ENCODE measurements around the gene NLRP6.
"Not testable (repeated sequence)": the region's sequence is repeated elsewhere in the genome, so short reads cannot be mapped to it uniquely, and the experiment has no call there.

NLRP6 gene

DNA sequence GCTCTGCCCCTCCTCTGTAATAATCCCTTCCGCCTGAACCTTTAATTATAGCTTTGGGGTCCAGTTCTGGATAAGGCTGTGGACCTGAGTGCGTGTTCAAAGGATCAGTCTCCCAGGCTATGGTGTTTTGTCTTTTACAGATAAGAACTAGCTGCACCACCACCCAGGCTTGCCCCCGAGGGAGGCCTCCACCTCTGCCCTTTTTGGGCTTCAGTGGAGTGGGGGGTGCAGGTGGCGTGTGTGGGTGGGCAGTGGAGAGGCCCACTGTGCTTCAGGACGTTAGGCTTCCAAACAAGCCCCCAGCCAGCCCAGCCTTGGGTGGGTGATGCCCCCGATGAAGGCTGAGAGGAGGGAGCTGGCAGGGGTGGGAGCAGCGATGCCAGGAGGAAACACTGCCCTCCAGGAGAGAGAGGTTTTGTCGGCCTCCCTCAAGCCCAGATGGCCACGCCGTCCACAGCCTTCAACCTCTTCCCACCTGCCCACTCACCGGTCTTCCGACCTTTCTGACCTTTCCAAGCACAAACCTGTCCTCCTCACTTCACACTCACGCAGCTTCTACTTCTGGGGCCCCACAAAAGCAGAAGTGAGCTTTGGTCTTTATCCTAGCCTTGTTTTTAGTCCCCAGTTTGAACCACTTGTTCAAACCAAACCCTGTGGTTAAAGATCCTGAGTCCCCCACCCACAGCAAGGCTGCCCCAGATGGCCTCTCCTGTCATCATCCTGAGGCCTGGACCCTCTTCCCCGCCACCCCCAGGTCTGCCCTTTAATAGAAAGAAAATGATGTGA is 21.1 kb upstream of the NLRP6 start:
- DNase-seq: no peak

DNA sequence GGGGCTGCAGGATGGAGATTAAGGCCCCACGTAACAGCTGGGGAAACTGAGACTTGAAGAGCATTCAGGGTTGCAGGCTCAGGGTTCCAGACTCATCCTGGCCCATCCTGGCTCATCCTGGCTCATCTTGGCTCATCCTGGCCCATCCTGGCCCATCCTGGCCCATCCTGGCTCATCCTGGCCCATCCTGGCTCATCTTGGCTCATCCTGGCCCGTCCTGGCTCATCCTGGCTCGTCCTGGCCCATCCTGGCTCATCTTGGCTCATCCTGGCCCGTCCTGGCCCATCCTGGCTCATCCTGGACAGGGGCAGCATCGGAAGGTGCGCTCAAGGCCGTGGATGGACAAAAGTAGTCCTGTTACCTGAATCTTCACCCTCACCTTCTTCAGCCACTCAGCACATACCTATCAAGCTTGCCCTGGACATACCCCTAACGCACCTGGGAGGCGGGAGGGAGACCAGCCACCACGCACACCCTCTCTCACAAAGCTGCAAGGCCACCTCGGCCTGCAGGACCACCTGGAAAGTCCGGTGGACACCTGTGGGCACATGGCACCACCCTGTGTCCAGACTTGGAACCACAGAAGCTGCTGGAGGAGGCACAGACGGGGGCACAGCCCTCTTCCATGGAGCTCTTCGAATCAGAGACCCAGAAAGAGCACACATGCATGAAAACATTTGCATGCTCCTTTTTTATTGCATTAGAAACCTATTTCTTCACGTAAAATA is 20.3 kb upstream of the NLRP6 start:
- no peak for DNase-seq

DNA sequence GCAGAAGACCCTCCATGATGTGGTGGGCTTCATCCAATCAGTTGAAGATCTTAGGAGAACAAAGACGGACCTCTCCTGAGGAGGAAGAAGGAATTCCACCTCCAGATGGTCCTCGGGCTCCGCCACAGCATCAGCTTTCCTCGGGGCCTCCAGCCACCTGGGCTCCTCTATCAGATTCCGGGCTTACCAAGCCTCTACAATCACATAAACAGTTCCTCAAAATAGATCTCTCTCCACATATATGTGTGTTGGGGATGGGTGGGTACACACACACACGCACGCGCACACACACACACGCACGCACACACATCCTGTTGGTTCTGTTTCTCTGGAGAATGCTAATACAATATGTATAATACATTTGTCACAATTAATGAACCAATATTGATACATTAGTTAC is 18.8 kb upstream of the NLRP6 start:
- DNase-seq: no peak

DNA sequence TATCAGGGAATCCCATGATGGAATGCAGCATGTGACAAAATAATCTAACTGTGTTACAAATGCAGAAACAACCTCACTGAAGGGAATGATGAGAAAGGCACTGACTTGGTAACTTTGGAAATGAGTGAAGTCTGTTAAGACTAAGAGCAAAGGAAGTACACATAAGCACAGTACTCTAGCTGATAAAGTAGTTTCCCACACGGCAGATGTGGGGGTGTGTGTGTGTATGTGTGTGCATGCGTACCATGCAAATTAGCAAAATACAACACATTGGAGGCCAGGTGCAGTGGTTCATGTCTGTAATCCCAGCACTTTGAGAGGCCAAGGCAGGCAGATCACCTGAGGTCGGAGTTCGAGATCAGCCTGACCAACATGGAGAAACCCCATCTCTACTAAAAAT is 16.6 kb upstream of the NLRP6 start:
- no peak for DNase-seq

DNA sequence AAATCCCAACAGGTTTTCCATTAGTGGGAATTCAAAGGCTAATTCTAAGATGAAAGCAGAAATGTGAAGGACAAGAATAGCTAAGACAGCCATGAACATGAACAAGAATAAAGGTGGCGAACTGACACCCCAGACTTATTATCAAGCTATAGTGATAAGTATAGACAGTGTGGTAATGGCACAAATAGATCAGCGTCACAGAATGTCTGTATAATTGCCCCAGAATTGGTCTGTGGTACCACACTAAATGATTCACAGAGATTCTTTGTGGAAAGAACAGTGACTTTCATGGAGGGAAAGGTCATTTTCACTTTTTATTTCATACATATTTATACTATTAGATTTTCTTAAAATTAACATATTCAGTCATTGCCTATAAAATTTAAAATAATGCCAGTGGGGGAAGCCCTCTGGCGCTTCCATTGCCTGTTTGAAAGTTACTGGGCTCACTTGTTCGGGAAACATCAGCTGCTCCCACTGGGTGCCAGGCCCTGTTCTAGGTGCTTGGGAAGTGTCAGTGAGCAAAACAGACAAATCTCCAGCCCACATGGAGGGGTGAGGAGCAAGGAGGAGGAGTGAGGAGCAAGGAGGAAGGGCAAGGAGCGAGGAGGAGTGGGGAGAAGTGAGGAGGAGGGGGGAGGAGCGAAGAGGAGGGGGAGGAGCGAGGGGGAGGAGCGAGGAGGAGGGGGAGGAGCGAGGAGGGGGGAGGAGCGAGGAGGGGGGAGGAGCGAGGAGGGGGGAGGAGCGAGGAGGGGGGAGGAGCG is 11.3 kb upstream of the NLRP6 start:
- no peak for DNase-seq

DNA sequence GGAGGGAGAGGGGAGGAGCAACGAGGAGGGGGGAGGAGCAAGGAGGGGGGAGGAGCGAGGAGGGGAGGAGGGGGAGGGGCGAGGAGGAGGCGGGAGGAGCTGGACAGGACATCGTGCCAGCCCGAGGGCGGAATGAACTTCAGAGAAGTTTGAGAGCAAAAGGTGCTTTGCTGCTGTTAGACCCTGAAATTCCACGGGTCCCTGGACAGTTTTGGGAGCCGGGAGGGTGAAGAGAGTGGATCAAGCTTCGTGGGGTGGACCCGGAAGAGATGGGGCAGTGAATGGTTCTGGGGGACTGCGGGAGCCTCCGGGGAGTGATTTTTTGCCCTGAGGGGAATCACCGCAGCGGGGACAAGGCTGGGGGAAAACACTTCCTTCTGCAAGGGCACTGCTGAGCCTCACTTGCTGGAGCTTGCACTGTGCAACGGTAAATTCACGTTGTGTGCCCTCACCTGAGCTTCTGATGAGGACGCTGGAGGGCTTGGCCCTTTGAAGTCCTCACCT is 10.7 kb upstream of the NLRP6 start:
- DNase-seq: peak; percentile 63

DNA sequence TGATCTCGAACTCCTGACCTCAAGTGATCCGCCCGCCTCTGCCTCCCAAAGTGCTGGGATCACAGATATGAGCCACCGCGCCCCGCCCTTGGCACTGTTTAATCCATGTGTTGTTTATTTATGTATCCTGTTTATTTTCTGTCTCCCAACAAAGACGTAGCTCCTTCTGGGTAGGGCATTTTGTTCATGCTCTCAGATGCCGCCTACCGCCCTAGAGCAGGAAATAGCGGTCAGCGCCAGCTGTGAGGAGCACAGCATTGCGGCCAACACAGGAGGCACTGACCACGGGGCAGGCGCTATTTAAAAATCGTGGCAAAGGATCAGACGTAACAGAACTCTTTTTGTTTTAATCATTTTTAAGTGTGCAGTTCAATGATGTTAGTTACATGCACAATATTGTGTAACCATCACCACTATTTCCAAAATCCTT is 9.5 kb upstream of the NLRP6 start:
- DNase-seq: not testable (repeated sequence)

DNA sequence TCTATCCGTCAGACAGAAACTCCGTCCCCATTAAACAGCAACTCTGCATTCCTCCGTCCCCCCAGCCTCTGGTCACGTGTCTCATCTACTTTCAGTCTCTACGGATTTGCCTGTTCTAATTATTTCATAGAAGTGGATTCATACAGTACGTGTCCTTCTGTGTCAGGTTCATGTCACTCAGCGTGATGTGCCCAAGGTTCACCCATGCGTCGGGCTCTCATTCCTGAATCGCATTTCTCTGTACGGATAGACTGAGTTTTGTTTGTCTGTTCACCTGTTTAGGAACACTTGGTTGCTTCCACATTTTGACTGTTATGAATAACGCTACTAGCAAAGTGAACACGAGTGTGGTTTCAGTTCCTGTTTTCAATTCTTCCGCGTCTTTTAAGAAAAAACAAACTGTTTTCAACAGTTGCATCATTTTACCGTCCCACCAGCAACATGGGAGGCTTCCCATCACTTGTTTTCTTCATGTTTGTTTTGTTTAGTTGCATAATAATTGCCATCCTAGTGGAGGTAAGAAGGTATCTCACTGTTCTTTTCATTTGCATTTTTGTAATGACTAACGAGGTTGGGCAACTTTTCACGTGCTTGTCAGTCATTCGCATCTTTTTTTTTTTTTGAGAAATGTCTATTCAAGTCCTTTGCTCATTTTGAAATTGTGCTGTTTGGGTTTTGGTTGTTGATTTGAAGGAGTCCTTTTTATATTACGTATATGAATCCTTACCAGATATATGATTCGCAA is 8.9 kb upstream of the NLRP6 start:
- peak; percentile 73 for DNase-seq

DNA sequence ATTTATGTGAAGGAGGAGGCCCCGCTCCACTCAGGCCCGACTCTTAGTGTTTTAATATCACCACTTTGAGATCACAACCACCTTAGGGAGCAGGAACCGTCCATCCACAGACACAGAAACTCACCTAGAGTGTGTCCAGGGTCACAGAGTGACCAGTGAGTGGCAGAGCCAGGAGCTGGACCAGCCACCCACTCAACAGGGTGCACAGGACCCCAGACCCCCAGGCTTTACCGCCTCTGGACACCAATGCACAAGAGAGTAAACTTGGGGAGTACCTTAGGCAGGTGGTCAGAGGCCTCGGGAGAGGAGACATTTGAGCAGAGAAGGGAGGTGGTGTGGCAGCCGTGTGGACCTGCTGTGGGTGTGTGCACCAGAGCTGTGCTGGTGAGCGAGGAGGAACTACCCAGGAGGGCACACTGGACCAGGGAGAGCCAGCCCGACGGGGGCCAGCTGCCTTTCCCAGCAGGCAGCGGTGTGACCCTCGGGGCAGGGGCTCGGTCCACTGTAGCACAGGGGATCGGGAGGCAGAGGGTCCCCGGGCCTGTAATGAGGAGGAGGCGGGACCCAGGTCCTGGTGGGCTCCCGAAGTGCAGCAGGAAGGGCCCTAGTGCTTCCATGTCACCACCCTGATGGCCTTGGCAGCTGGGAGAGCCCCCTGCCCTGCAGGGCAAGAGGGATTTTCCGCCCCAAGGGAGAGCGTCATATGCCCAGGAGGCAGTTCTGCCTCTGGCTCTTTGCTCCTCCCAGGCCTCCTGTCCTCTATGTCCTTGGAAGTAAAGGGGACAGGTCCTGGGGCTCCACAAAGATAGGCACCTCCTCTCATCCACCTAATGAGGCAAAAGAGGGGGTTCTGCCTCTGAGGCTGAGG is 7.5 kb upstream of the NLRP6 start:
- DNase-seq: no peak

DNA sequence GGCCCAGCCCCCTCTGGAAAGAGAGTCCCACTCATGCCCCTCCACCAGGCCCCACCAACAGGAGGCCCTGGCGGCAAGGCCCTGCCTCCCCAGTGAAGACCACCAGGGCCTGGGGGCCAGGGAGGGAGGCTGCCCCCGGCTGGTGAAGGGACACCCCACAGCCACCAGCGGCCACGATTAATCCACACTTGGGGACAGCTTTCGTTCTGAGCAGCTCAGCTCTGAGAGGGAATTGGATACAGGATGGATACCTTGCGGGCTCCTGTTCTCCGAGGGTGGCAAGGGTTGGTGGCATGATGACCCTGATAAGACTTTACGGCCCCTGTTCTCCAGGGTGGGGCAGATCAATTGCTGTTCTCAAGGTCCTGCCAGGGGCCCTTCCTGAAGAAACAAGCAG is 6.9 kb upstream of the NLRP6 start:
- no peak for DNase-seq

DNA sequence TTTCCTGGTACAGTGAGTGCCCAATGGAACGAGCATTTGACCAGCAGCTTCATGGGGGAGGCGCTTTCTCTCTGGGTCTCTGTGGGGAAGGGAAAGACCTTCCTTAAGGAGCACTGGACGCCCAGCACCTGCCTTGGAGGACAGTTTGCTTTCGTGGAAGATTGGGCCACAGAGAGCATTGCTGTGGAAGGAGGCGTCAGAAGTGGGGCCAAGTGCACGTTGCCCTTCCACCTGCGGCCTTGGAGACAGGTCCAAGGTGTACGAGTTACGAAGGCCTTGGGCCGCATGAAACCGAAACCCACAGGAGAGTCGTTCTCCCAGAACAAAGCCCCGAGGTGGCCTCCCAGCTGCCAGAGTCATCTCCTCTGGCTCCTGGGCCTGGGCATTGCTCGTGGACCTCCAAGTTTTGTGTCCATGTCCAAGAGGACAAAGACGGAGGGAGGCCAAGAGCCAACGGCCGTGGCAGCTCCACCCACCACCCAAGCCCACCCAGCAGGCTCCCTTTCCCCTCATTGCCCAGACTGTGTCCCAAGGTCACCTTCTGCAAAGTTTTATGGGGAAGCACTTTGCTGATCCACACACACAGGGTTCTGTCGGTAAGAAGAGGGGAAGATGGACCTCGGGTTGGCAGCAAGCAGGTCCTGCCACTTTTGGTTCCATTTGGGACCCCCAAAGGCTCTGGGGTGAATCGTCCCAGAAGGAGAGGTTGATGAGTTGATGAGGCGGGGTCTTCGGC is 5.8 kb upstream of the NLRP6 start:
- DNase-seq: no peak

DNA sequence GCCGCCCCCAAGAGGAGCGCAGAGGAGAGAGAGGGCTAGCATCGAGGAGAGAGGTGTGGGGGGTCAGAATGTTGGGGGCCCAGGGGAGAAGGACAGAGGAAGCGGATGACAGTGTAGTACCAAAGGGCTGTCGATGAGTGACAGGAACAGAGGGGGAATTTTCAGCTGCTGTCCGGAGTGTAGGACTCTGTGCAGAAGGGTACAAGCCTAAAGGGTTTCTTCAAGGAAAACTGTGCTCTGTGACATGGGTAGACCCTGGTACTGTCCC is 5.3 kb upstream of the NLRP6 start:
- no peak for DNase-seq

DNA sequence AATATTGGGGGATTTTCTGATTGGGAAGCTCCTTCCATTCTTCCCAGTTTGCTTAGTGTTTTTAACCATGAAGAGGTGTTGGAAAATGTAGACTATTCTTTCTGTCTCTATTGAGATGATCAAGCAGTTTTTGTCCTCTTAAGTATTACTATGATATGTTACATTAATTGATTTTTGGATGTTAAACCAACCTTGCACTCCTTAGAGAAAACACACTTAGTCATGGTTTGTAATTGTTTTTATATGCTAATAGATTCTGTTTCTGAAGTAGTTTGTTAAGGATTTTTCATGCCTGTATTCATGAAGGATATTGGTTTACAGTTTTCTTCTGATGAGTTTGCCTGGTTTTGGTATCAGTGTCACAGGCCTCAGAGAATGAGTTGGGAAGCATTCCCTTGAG is 2.0 kb upstream of the NLRP6 start:
- DNase-seq: no peak

DNA sequence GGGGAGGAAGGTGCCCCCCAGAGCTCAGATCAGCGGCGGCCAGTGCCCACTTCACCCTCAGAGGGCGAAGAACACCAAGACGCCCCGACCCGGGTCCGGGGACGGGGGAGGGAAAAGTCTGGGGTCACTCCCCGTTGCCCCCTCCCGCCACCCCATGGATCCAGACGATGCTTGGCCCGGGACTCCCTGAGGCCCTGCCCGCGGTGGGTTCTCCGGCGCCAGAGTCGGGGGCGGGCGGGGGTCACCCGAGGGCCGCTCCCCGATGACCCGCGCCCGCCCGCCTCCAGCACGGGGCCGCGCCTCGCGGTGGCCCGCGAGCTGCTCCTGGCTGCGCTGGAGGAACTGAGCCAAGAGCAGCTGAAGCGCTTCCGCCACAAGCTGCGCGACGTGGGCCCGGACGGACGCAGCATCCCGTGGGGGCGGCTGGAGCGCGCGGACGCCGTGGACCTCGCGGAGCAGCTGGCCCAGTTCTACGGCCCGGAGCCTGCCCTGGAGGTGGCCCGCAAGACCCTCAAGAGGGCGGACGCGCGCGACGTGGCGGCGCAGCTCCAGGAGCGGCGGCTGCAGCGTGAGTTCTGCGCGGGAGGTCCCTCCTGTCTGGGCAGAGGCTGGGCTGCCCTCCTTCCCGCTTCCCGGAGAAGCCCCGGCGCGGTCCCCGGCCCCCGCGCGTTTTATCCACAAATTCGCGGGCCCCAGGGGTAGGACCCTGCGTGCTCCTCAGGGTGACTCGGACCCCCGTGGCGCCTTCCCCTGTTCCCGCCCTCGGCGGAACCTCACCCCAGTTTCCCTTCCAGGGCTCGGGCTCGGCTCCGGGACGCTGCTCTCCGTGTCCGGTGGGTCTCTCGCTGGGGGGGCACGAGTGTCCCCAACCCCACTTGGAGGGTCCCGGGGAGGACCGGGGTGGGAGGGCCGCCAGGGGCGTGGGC is 1.1 kb downstream of the NLRP6 start:
- DNase-seq: no peak

DNA sequence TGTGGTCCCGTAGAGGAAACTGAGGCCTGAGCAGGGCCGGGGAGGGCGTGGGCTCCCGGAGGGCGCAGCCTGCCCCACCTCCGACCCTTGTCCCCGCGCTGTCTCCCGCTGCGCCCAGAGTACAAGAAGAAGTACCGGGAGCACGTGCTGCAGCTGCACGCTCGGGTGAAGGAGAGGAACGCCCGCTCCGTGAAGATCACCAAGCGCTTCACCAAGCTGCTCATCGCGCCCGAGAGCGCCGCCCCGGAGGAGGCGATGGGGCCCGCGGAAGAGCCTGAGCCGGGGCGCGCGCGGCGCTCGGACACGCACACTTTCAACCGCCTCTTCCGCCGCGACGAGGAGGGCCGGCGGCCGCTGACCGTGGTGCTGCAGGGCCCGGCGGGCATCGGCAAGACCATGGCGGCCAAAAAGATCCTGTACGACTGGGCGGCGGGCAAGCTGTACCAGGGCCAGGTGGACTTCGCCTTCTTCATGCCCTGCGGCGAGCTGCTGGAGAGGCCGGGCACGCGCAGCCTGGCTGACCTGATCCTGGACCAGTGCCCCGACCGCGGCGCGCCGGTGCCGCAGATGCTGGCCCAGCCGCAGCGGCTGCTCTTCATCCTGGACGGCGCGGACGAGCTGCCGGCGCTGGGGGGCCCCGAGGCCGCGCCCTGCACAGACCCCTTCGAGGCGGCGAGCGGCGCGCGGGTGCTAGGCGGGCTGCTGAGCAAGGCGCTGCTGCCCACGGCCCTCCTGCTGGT is 1.9 kb downstream of the NLRP6 start:
- DNase-seq: peak; percentile 56

DNA sequence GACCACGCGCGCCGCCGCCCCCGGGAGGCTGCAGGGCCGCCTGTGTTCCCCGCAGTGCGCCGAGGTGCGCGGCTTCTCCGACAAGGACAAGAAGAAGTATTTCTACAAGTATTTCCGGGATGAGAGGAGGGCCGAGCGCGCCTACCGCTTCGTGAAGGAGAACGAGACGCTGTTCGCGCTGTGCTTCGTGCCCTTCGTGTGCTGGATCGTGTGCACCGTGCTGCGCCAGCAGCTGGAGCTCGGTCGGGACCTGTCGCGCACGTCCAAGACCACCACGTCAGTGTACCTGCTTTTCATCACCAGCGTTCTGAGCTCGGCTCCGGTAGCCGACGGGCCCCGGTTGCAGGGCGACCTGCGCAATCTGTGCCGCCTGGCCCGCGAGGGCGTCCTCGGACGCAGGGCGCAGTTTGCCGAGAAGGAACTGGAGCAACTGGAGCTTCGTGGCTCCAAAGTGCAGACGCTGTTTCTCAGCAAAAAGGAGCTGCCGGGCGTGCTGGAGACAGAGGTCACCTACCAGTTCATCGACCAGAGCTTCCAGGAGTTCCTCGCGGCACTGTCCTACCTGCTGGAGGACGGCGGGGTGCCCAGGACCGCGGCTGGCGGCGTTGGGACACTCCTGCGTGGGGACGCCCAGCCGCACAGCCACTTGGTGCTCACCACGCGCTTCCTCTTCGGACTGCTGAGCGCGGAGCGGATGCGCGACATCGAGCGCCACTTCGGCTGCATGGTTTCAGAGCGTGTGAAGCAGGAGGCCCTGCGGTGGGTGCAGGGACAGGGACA is 2.7 kb downstream of the NLRP6 start:
- DNase-seq: no peak

DNA sequence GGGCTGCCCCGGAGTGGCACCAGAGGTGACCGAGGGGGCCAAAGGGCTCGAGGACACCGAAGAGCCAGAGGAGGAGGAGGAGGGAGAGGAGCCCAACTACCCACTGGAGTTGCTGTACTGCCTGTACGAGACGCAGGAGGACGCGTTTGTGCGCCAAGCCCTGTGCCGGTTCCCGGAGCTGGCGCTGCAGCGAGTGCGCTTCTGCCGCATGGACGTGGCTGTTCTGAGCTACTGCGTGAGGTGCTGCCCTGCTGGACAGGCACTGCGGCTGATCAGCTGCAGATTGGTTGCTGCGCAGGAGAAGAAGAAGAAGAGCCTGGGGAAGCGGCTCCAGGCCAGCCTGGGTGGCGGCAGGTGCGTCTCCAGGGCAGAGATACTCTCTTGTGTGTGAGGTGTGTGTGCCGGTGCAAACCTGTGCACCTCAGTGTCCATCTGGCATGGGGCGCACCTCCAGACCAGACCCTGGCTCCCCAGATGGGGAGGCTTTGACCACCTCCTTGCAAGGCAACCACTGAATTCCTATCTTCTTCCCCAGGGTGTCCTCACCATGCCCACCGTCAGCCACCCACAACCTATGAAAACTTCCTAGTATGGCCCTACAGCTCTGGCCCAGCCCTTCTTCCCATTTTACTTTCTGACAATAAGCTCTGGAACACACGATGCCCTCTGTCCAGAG is 3.4 kb downstream of the NLRP6 start:
- no peak for DNase-seq

DNA sequence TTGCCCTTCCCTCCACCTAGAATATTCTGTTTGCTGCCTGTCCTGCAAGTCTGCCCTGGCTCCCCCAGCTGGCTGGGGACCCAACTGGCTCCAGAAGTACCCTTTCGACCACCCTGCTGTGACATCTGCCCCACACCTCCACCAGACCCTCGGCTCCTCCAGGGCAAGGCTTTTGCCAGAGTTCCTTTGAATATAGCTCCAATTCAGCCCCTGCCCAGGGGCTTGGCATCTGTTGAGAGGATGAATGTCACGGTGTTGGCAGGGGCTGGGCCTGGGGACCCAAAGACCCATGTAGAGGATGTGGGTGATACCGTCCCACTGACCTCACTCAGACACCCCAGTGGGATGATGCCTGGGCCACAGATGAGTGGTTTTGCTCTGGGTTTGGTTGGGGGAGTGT is 4.0 kb downstream of the NLRP6 start:
- DNase-seq: no peak

Measured in stimulated activated CD4-positive, alpha-beta T cell treated with anti-CD3 and anti-CD28 coated beads, Interleukin-1b, Interleukin-23, amount 100 ng/mL, for 48 hours (primary cell).